GM18873 (cell line): Measurements from ENCODE around the gene LRRC37A3.
"Not testable (repeated sequence)": the region's sequence is repeated elsewhere in the genome, so short reads cannot be mapped to it uniquely, and the experiment has no call there.

Source experiments
- ATAC-seq: cut with Tn5 transposase; IDR thresholded peaks from one replicate; pipeline ENCODE4 v1.9.1; 2021; ENCODE audit warnings: mild to moderate bottlenecking, moderate library complexity, moderate number of reproducible peaks; ENCODE audit not compliant: unreplicated experiment, low FRiP score

Gene LRRC37A3

DNA sequence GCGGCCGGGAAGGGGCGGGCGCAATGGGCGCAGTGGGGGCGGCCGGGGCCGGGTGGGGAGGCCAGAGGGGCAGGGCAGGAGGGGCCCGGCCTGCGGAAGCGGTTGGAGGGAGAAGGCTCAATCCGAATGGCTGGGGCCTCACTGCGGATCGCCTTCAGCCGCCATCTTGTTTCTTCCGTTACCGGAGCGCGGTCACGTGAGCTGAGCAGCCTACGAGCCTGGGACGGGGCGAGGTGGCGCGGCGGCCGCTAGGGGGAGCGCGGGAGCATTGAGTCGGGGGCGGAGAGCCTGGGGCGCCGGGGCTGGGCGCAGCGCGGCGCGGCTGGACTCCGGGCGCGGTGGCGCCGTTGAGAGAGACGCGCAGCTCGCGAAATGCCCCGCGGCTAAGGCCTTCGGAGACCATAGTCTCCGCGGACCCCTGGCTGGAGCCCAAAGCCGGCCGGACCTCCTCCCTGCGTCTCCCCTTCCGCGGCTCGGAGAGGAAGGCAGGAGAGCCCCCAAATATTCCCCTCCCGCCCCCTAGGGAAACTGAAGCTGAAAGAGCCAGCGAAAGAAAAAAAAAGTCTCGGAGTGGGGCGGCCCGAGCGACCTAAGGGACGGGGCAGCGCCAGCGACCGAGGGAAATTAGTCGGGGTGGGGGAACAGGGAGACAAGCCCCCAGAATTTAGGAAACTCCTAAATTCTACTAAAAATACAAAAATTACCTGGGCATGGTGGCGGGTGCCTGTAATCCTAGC, at the start of gene LRRC37A3:
TSS of gene LRRC37A3 (minus strand) at position 190 of the 737 bp plus-strand sequence. CDS start 22,221 bp downstream, outside the sequence.
- ATAC-seq: peak; percentile 83

DNA sequence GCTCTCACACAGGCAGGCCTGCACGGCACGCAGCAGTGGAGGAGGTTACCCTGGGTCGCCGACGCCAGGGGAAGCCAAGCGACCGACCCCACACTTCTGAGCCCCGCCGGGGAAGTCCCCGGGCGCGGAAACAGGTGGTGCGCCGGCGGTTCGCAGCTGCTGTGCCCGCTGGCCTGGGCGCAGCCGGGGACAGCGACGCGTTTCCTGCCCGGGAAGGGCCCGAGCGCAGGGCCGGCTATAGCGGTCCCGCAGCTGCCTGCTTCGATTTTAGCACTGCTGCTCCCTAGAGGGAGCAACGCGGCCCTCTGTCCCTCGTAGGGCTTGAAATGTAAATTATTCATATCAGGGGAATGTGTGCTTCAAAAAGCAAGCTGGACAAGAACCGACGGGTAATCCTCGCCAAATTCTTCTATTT, 46.6 kb upstream of the LRRC37A3 start:
- peak; percentile 79 for ATAC-seq

DNA sequence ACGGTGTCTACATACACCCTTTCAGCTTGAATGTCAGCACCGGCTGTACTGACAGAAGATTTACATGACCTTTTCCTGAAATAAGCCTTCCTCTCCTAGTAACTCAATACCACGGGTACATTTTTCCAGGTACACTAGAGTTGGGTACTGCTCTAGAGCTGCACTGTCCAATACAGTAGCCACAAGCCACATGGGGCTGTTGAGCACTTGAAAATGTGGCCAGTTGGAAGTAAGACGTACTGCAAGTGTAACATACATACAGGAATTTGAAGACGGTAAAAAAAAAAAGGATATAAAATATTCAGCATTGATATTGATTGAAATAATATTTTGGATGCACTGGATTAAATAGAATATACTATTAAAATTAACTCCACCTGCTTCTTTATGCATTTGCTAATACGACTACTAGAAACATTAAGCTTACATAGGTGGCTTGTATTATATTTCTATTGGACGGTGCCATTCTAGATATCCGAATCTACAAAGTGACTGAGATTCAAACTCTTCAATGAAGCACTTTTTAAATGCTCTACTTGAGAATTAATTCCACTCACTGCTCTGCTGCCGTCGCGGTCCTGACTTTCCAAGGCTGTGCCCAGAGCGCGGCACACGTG, 46.1 kb upstream of the LRRC37A3 start:
- ATAC-seq: not testable (repeated sequence)

DNA sequence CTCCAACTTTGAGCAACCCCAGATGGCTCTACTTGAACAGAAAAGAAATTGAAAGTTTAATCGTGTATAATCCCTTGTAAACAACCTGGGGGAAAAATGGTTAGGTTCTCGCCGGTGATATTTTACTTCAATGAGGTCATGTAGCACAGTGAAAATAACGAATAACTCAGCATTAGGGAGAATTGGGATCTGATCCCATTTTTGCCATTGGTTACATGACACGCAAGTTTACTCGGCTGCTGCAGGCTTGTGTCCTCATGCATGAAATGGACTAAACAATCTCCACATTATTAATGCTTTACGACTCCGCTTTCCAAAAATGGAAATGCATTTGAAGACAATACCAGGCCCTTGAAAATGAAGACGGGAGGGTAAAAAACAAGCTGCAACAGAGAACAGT, 45.5 kb upstream of the LRRC37A3 start:
- no peak for ATAC-seq

GRCh38 chr17:64963814-64964213, 44.5 kb upstream of the LRRC37A3 start:
- ATAC-seq: not testable (repeated sequence)

DNA sequence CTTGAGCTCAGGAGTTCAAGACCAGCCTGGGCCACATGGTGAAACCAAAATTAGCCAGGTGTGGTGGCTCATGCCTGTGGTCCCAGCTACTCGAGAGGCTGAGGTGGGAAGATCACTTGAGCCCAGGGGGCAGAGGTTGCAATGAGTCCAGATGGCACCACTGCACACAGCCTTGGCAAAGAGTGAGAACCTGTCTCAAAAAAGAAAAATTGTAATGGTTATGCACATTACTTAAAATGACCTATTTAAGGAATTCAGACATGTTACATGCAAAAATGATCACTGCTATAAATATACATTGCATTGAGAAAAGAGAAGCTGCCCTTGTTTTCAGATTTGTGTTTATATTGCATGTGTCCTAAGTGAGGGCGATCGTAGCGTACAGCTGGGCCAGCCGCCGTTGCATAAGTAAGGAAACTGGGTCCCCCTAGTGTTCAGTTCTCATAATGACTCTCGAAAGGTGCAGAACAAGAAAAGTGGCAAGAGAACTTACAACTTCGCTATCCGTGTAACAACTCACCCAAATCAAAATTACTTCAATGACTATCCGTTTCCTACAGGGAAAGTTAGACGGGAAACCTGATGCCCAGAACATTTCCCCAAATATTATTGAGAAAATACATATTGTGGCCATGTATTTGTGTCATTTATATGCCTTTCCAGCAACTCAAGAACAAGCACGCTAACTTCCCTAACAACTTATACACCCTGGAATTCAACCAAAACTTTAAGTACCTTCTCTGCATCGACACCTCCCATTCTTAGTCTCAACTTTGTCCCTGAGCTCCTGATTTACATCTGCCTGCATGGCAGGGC, 42.5 kb upstream of the LRRC37A3 start:
- peak; percentile 48 for ATAC-seq

DNA sequence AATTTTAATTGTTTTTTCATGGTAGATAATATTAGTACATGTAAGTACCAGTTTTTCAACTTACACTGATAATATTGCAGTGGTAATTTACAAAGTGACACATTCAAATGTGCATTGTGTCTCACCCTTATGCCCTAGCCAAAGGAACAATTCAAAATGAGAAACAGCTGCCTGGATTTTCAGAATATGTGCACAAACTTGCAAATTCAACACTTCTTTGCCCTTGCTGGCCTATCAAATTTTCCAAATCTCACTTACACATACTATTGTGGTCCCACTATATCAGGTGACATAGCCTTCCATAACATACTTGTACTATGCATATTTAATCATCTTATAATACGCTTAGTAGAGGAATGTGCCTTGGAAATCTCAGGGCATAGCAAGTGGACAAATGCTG, 32.6 kb upstream of the LRRC37A3 start:
- ATAC-seq: no peak

DNA sequence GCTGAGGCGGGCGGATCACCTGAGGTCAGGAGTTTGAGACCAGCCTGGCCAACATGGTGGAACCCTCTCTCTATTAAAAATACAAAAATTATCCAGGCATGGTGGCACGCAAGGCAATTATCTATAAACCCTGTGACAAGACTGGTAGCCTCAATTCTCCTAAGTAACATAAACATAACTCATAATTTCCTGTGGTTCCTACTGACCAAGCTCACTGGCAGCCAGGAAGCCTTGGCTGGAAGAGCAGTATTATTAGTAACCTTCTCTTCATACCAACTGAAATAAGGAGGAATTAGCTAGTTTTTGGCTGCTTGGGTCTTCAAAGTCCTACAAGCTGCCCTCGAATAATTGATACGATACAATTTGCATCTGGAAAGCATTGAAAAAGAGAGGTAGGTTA, 31.6 kb upstream of the LRRC37A3 start:
- ATAC-seq: no peak

DNA sequence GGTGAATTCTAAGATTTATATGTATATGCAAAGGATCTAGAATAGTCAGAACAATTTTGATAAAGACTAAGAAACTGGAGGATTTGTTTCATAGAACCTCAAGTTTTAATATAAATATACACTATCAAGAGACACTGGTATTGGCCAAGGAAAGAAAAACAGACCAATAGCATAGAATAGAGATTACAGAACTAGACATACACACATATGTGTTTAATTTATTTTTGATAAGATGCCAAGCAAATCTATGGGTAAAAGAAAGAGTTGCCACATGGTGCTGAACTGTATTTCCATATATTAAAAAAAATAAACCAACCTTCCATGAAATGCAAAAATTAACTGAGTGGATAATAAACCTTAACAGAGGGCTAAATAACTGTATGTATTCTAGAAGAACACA, 27.9 kb upstream of the LRRC37A3 start:
- no peak for ATAC-seq

DNA sequence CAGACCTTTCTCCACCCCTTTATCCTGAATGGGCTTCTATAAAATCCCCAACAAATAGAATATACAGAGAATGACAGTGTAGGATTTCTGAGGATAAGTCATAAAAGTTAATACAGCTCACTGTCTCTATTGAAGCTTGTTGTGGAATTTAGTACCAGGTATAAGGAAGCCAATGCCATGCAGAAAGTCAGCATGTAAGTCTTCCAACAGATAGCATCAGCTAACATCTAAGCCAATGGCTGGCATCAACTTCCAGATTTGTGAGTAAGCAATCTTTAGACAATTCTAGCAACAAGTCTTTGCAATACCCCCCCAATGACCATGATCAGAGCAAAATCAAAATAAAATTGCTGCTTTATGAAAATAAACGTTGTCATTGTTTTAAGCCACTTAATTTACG, 22.5 kb upstream of the LRRC37A3 start:
- no peak for ATAC-seq

DNA sequence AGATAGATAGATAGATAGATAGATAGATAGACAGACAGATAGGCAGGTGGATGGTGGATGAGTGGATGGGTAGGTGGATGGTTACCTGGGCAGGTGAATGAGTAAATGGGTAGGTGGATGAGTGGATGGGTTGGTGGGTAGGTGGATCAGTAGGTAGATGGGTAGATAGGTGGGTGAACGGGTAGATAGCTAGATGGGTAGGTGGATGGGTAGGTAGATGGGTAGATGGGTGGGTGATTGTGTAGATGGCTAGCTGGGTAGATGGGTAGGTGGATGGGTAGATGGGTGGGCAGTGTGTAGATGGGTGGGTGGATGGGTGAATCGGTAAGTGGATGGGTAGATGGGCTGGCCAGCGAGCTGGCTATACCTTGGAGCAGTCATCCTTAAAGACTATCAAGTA, 21.8 kb upstream of the LRRC37A3 start:
- ATAC-seq: no peak

- ATAC-seq: no peak
Observed at GRCh38 chr17:64940055-64940454, 20.8 kb upstream of the LRRC37A3 start.

GRCh38 chr17:64938925-64939474, 19.7 kb upstream of the LRRC37A3 start:
- no peak for ATAC-seq

GRCh38 chr17:64938290-64938689, 19.0 kb upstream of the LRRC37A3 start:
- ATAC-seq: no peak

DNA sequence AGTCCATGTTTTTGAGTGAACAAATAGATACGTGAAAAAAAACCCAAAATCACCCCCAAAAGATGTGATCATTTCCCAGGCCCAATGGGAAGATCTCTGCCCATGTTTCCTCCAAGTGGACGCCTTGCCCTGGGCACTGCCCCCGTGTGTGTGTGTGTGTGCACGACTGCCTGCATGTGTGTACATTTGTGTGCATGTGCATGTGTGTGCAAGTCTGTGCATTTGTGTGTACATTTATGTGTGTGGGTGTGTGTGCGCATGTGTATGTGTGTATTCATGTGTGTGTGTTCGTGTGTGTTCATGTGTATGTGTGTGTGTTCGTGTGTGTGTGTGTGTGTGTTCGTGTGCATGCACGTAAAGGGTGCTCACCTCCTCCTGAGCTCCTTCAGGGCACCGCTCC, 16.8 kb upstream of the LRRC37A3 start:
- no peak for ATAC-seq

- ATAC-seq: not testable (repeated sequence)
Observed at GRCh38 chr17:64934284-64934778, 15.1 kb upstream of the LRRC37A3 start.

- ATAC-seq: not testable (repeated sequence)
Observed at GRCh38 chr17:64932850-64933249, 13.6 kb upstream of the LRRC37A3 start.

- not testable (repeated sequence) for ATAC-seq
Observed at GRCh38 chr17:64930374-64930773, 11.1 kb upstream of the LRRC37A3 start.

DNA sequence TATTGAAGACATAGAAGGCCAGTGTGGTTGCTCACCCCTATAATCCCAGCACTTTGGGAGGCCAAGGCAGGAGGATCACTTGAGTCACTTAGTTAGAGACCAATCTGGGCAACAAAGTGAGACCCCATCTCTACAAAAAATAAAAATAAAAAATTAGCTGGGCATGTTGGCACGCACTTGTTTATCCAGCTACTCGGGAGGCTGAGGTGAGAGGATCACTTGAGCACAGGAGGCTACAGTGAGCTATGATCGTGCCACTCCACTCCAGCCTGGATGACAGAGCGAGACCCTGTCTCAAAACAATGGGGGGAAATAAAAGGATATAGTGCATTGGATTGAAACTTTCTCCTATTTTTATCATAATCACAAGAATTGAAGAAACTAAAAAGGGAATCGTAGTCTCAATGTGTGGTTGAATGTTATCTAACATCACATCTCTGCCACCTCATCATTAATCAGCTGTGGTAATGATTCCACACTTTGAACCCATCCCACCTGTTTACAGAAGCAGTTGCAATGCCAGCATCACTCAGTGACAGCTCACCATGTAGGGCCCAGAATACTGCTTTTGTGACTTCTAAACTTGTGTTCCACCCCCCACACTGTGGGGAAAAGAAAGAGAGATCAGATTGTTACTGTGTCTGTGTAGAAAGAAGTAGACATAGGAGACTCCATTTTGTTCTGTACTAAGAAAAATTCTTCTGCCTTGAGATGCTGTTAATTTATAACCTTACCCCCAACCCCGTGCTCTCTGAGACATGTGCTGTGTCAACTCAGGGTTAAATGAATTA, 10.3 kb upstream of the LRRC37A3 start:
- not testable (repeated sequence) for ATAC-seq

DNA sequence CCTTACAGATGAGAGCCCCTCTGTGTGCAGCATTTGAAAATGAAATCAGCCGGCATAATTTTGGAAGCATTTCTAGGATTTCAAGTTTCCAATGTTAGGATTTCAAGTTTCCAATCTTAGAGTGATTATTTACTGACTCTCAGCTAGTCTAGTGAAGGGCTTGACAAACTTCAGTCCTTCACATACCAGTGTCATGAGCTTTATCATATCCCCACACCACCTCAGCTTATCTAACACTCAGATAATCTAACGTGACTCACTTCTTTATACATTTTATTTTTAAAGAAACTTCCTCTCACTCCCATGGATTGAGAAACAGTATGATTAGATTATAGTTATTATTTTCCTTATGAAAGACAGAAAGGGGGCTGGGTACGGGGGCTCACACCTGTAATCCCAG, 9.4 kb upstream of the LRRC37A3 start:
- ATAC-seq: not testable (repeated sequence)
